Dedifferentiated amniotic fluid mesenchymal stem cell (primary cell): ENCODE data around the gene F10.
"Not testable (repeated sequence)": the region's sequence is repeated elsewhere in the genome, so short reads cannot be mapped to it uniquely, and the experiment has no call there.

Experiments used
- DNase-seq: peaks from one replicate; pipeline ENCODE4 v3.0.0-alpha.2; 2016; ENCODE audit errors: extremely low spot score

Gene F10

GRCh38 chr13:113153810-113154748 is 31.5 kb downstream of the F10 start:
- peak; percentile 45 for DNase-seq

GRCh38 chr13:113155201-113155600 is 32.6 kb downstream of the F10 start:
- no peak for DNase-seq

GRCh38 chr13:113155982-113156655 is 33.5 kb downstream of the F10 start:
- no peak for DNase-seq

GRCh38 chr13:113157206-113157928 is 34.8 kb downstream of the F10 start:
- DNase-seq = no peak

GRCh38 chr13:113157929-113158747 is 35.5 kb downstream of the F10 start, which contains the start of gene PROZ:
PROZ (plus strand) TSS chr13:113158648; CDS start chr13:113158661, 13 bp downstream.
- DNase-seq = no peak

GRCh38 chr13:113158946-113159345 is 36.3 kb downstream of the F10 start:
- DNase-seq = no peak

GRCh38 chr13:113159701-113160100 is 37.1 kb downstream of the F10 start:
- DNase-seq = no peak

- no peak for DNase-seq
These were observed 38.4 kb downstream of the F10 start for GRCh38 chr13:113160983-113161382.

GRCh38 chr13:113161433-113161832 is 38.8 kb downstream of the F10 start:
- DNase-seq = no peak

GRCh38 chr13:113161975-113162374 is 39.4 kb downstream of the F10 start:
- DNase-seq = not testable (repeated sequence)

GRCh38 chr13:113162783-113163685 is 40.4 kb downstream of the F10 start:
- DNase-seq = no peak

- DNase-seq = no peak
These were observed 41.9 kb downstream of the F10 start for GRCh38 chr13:113164492-113164891.

GRCh38 chr13:113166266-113166665 is 43.7 kb downstream of the F10 start:
- DNase-seq = no peak

GRCh38 chr13:113166681-113167080 is 44.1 kb downstream of the F10 start:
- DNase-seq = no peak

- no peak for DNase-seq
These were observed 44.6 kb downstream of the F10 start for GRCh38 chr13:113167155-113167554.

GRCh38 chr13:113167575-113167974 is 45.0 kb downstream of the F10 start:
- no peak for DNase-seq

- DNase-seq = no peak
These were observed 45.6 kb downstream of the F10 start for GRCh38 chr13:113168211-113168610.

GRCh38 chr13:113169277-113170272 is 47.0 kb downstream of the F10 start:
- no peak for DNase-seq

- no peak for DNase-seq
These were observed 47.9 kb downstream of the F10 start for GRCh38 chr13:113170511-113170910.
